GM10847 (cell line): ENCODE measurements around the gene ATP2B2.

Experiments
- POLR2A ChIP-seq: IDR thresholded peaks from 2 replicates; pipeline ENCODE4 v1.6.1; 2011; ENCODE audit not compliant: insufficient read length; ENCODE audit errors: extremely low read depth

The ATP2B2 gene

GRCh38 chr3:10444110-10444429, 61.3 kb downstream of the ATP2B2 start:
- no peak for TF ChIP-seq POLR2A

- TF ChIP-seq POLR2A: no peak
Measured at GRCh38 chr3:10443272-10444109, 61.9 kb downstream of the ATP2B2 start.

GRCh38 chr3:10442151-10442795, 63.1 kb downstream of the ATP2B2 start:
- no peak for TF ChIP-seq POLR2A

- no peak for TF ChIP-seq POLR2A
Measured at GRCh38 chr3:10440684-10441083, 64.7 kb downstream of the ATP2B2 start.

GRCh38 chr3:10438902-10439610, 66.3 kb downstream of the ATP2B2 start:
- TF ChIP-seq POLR2A: no peak

GRCh38 chr3:10437995-10438901, 67.1 kb downstream of the ATP2B2 start:
- no peak for TF ChIP-seq POLR2A

- no peak for TF ChIP-seq POLR2A
Measured at GRCh38 chr3:10437272-10437994, 68.0 kb downstream of the ATP2B2 start.

GRCh38 chr3:10435850-10436249, 69.5 kb downstream of the ATP2B2 start:
- no peak for TF ChIP-seq POLR2A

- TF ChIP-seq POLR2A: no peak
Measured at GRCh38 chr3:10434938-10435336, 70.4 kb downstream of the ATP2B2 start.

- no peak for TF ChIP-seq POLR2A
Measured at GRCh38 chr3:10434144-10434937, 71.0 kb downstream of the ATP2B2 start.

GRCh38 chr3:10432931-10433330, 72.5 kb downstream of the ATP2B2 start:
- no peak for TF ChIP-seq POLR2A

GRCh38 chr3:10432156-10432845, 73.1 kb downstream of the ATP2B2 start:
- TF ChIP-seq POLR2A: no peak

- TF ChIP-seq POLR2A: no peak
Measured at GRCh38 chr3:10430805-10431204, 74.6 kb downstream of the ATP2B2 start.
